Central memory CD4-positive, alpha-beta T cell (primary cell): ENCODE results near the gene XAF1.
"Not testable (repeated sequence)": the region's sequence is repeated elsewhere in the genome, so short reads cannot be mapped to it uniquely, and the experiment has no call there.

Experiments used
- DNase-seq: peaks from one replicate; pipeline ENCODE4 v3.0.0; 2022

The XAF1 gene

DNA sequence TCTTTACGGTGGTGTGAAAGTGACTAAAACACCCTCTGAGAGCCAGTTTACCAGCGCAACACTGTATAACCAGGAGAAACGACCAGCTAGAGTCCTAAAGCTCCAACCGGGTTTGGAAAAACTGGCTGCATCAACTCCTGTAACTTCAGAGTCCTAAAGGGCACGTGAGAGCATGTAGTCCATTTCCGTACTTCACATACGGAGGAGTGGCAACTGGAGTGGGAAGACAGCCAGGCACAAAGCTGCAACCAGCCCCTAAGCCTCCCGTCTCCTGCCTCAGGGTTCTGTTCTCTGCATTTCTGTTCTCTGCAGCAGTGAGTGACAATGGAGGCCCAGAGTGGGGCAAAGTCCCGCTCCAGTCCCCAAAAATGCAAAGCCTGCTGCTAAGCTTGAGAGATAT lies 56.4 kb downstream of the XAF1 start:
- no peak for DNase-seq

DNA sequence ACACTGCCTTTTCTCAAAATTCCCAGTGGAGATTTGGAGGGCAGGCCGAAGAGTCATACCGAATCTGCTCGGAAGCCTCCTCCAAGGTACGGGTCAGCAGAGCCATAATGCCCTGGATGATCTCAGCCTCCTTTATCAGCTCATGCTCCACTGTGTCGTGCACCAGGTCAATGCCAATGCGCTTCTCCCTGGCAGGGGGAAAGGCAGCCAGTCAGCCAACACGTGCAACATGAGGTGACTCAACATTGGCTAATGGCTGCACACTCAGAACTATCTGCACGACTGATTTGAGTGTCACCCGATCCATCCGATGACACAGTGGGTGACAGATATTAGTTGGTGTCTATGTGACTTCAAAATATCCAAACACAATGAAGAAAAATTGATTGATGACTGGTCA lies 59.9 kb downstream of the XAF1 start:
- DNase-seq, result no peak

DNA sequence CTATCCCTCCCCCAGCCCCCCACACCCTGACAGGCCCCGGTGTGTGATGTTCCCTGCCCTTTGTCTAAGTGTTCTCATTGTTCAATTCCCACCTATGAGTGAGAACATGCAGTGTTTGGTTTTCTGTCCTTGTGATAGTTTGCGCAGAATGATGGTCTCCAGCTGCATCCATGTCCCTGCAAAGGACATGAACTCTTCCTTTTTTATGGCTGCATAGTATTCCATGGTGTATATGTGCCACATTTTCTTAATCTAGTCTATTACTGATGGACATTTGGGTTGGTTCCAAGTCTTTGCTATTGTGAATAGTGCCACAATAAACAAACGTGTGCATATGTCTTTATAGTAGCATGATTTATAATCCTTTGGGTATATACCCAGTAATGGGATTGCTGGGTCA lies 60.5 kb downstream of the XAF1 start:
- DNase-seq, result not testable (repeated sequence)

DNA sequence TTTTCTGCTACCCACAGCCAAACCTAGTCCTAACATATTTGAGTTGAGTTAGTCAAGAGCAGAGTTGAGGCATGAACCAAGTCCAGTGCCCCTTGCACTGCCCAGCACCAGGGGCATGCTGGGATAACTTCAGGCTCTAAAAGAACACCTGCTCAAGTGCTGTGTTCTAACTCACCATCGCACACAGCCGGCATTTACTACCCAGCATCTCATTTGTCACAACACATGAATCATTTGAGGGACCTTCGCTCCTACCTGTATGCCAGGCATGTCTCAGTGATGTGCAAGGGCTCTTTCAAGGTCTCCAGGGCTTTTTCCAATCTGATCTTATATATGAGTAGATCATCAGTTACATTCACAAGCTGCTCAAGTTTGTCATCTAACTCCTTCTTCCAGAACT lies 63.1 kb downstream of the XAF1 start:
- no peak for DNase-seq

DNA sequence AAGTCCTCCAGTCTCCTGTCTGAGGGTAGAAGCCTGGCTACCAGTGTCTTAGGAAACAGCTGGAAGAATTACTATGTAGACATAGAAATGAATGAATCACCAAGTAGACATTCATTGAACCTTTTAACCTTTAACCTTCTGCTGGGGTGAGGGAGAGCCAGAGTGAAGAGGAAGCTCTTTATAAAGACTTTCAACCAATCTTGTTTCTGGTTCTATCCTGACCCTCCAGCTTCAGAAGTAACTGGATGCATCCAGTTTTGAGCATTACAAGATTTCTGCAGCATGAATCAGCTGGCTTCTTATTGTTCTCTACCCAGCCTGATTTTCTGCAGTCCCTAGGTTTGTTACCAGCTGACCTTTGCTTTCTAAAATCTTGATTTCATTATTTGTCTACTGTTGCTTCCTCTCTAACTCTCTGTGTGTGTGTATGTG lies 67.2 kb downstream of the XAF1 start:
- no peak for DNase-seq
